Measurements from ENCODE around the gene SAV1.

- no peak for TF ChIP-seq POLR2A (IDR thresholded peaks at IDR 0.05; ENCODE audit: low read depth, low read length)
- no peak for TF ChIP-seq CTCF (conservative IDR thresholded peaks at IDR 0.05; ENCODE audit: low read depth, low read length)
- TF ChIP-seq MAZ (IDR thresholded peaks at IDR 0.05; ENCODE audit: borderline replicate concordance, low read depth, low read length) = no peak
- TF ChIP-seq, protein P1, sequence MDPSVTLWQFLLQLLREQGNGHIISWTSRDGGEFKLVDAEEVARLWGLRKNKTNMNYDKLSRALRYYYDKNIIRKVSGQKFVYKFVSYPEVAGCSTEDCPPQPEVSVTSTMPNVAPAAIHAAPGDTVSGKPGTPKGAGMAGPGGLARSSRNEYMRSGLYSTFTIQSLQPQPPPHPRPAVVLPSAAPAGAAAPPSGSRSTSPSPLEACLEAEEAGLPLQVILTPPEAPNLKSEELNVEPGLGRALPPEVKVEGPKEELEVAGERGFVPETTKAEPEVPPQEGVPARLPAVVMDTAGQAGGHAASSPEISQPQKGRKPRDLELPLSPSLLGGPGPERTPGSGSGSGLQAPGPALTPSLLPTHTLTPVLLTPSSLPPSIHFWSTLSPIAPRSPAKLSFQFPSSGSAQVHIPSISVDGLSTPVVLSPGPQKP (IDR thresholded peaks at IDR 0.05; ENCODE audit: borderline replicate concordance, low read depth, low read length) = no peak
- TF ChIP-seq MXI1 (IDR thresholded peaks at IDR 0.05; ENCODE audit: borderline replicate concordance, low read depth, low read length) = no peak
- no peak for TF ChIP-seq CEBPB (IDR thresholded peaks at IDR 0.05; ENCODE audit: low read depth, low read length)
- no peak for TF ChIP-seq RAD21 (IDR thresholded peaks at IDR 0.05; ENCODE audit: low read length)
Measured at GRCh38 chr14:50675597-50675996, 7.5 kb upstream of the SAV1 start.
